HG03135 (cell line): Measurements from ENCODE around the gene PIK3R2.
A peak's percentile ranks its signal among the peaks of the same experiment; 100 is the strongest.

Source experiments
- ATAC-seq: cut with Tn5 transposase; IDR thresholded peaks from one replicate; pipeline ENCODE4 v1.9.1; 2021; ENCODE audit warnings: mild to moderate bottlenecking, moderate library complexity; ENCODE audit not compliant: unreplicated experiment

The PIK3R2 gene

DNA sequence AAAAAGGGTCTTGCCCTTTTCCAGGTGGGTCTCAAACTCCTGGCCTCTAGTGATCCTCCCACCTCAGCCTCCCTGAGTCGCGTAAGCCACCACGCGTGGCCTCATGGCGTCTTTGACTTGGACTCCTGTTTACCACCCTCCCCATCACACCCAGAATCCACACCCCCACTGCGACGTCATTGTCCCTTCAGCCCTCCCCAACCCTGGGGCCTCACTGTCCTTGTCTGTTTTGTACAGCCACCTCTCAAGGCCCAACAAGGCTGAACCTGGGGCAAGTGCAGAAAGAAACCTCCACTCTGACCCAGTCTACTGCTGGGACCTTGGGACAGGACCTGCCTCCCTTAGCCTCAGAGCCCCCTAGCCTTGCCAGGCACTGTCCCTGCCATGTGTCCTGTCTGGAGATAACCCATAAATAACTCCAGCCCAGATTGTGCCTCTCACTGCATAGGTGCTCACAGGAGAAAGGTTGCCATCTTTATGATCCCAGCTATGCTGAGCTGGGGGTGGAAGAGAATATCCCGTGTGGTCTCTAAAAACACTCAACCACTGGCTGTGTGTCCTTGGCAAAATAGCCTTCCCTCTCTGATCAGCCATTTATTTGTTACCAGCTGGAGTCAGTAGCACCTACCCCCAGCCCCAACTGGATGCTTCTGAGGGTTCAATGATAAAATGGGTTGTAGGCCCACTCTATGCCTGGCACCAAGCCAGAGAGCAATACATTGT is 18.8 kb downstream of the PIK3R2 start:
- ATAC-seq, result no peak

DNA sequence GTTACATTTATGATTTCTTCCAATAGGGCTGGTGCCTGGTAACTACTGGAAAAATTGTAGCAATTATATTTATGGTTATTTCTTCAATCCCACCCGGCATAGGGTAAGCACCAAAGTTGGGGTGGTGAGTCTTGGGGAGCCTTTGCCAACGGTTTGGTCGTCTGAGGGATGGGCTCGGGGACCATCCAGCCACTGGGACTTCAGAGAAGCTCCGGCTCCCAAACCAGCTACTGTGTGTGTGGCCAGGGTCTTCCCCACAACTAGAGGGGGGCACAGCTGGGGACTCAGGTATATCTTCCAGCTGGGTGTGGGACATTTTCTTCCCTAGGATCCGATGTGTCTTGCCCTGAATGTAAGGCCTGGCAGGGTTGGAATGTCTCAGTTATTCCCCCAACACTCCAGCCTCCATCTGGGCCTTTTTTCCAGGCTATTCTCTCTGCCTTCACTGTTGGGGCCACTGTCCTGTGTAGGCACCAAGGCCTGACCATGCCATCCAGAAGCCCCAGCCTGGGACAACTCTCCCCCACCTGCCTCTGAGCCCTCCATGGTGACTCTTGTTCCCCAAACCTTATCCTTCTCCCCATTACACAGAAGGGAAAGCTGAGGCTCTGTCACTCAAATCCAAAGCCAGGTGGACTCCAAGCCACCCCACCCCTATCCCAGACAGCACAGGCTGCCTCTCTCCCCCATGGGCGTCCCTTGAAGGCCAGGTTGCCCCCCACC is 19.5 kb downstream of the PIK3R2 start:
- ATAC-seq, result no peak

DNA sequence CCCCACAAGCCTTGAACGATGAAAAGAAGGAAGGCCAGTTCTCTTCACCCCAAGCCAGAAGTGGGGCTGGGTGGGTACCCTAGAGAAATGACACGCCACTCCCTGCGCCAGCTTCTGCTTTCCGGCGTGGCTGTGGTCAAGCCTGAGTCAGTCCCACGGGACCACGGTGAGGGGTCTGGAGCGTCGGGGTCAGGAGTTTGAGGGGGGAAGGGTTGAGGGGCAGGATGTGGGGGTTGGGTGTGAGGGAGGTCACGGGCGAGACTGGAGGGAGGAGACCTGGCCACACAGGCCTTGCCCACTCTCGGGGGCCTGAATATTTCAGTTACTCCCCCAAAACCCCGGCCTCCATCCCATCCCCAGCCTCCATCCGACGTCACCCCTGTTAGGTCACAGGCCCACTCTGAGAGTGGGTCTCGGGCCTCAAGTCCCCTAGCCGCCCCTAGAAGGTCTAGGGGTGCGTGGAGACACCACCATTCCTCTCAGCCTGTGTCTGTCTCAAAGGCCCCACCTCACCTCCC is 20.1 kb downstream of the PIK3R2 start:
- no peak for ATAC-seq

DNA sequence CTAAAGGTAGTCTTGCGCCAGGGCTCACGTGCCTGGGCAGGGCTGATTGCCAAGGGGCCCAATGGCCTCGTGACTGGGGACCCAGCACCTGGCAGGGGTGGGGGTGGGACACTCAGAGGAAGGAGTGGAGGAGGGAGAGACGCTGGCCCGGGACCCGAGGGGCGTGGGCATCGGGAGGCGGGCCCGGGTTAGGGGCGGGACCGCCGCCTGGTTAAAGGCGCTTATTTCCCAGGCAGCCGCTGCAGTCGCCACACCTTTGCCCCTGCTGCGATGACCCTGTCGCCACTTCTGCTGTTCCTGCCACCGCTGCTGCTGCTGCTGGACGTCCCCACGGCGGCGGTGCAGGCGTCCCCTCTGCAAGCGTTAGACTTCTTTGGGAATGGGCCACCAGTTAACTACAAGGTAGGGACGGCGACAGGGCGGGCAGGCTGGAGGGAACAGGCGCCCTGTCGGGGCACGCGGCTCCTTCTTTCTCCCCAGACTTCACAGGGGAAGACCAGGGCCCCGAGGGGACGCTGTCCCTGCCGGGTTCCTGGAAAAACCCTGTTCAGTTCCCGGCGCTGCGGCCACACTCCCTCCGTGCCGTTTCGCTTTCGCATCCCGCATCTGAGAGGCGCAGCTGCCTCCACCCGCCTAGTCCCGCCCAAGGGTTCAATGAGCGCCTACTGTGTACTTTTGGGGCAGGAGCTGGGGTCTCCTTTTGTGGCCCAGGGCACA is 20.8 kb downstream of the PIK3R2 start, which contains the start of gene IFI30:
Gene IFI30, plus strand, starts transcription at position 242 of the 717 bp plus-strand sequence. Its CDS starts 29 bp downstream, at position 271.
- ATAC-seq, result peak; percentile 47

DNA sequence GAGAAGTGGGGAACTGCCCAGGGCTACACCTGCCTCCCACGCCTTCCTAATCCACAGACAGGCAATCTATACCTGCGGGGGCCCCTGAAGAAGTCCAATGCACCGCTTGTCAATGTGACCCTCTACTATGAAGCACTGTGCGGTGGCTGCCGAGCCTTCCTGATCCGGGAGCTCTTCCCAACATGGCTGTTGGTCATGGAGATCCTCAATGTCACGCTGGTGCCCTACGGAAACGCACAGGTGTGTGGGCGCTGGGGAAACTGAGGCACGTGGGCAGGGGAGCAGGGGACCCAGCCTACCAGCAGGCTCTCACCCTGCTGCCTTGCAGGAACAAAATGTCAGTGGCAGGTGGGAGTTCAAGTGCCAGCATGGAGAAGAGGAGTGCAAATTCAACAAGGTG is 22.0 kb downstream of the PIK3R2 start:
- no peak for ATAC-seq

DNA sequence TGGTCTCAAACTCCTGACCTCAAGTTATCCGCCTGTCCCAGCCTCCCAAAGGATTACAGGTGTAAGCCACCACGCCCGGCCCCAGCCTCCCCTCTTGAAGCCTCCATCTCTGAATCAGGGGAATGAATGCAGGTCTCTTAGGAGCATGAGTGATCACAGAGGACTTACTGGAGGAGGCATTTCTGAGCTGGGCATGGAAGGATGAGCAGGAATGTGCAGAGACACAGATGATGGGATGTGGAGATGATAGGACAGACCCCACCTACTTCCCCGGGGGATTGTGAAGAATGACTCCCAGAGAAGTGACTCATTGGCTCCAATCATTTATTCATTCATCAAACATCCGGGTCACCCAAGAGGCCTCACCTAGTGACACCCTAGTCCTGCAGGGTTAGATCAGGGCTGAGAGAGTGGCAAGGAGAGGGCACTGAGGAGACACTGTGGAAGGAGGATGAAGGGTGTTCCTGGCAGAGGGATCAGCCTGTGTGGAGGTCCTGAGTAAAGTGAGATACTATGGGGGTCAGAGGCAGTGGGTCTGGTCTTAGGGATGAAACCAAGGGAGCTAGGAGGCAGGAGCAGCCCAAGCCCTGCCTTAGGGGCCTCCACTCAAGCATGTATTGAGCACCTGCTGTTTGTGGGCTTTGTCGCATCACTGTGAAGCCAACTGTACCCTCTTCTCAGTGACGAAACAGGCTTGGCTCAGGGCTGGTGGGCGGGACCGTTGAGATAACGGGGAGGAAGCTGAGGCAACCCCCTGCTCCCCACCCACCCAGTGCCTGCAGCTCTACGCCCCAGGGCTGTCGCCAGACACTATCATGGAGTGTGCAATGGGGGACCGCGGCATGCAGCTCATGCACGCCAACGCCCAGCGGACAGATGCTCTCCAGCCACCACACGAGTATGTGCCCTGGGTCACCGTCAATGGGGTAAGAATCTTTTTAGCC is 23.7 kb downstream of the PIK3R2 start:
- ATAC-seq, result no peak

DNA sequence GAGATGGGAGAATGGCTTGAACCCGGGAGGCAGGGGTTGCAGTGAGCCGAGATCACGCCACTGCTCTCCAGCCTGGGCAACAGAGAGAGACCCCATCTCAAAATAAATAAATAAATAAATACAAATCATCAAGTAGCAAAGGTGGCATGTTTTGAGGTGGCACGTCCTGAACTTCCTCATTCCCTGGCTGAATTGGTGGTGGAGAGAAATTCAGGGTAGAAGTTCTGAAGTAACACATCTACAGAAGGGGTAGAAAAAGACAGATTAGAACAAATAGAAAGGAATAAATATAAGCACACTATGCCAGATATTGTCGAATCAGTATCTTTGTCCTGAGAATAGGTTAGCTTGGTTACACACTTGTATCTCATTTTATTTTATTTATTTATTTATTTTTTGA is 27.0 kb downstream of the PIK3R2 start:
- ATAC-seq, result no peak

DNA sequence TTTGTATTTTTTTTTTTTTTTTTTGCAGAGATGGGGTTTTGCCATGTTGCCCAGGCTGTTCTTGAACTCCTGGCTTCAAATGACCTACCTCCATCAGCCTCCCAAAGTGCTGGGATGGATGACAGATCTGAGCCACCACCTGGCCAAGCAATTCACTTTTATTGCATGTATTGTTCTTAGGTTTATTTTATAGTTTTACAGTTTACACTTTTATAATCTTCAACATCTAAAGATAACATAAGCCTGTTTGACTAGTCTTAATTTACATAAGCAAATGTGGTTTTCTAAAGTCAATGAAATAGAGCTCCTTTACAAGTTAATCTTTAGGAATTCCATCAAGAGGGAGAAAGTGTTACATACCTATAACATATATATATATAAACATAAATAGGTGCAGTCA is 30.6 kb downstream of the PIK3R2 start:
- no peak for ATAC-seq

DNA sequence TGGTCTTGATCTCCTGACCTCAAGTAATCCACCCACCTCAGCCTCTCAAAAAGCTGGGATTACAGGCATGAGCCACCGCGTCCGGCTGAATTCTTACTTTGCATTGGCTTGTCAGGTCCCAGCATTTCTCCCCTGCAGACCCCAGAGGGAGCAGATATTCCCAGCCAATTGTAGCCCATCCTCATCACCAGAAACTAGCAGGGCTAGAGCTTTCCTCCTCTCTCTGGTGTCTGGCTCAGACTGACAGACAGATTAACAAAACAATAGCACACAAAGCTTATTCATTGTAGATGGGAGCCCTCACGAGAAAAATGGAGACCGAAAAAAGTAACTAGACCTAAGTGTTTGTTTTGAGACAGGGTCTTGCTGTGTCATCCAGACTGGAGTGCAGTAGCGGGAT is 32.6 kb downstream of the PIK3R2 start:
- ATAC-seq, result no peak

DNA sequence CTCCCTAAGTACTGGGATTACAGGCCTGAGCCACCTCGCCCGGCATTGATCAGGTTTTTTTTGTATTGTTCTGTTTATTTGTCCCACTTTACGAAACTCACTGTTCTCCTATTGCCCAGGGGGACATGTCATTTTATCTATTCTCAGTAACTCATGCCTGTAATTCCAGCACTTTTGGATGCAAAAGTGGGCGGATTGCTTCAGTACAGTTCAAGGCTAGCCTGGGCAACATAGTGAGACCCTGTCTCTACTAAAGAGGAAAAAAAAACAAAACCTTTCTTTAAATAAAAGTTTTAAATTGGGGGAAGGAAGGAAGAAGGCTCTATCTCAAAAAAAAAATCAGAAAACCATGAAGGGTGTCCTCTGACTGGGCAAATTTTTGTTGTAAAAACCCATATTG is 37.3 kb downstream of the PIK3R2 start:
- ATAC-seq, result no peak

DNA sequence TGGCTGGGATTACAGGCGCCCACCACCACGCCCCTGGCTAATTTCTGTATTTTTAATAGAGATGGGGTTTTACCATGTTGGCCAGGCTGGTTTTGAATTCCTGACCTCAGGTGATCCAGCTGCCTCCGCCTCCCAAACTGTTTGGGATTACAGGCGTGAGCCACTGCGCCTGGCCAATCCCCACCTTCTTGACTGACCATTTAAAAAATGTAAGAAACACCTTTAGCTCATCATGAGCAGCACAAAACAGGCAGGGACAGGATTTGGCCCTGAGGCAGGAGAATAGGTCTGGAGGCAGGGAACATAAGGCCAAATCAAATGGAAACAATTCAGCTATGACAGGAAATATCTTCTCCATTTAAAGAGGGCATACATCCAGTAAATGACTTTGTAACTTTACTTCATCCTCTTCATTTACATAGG is 38.7 kb downstream of the PIK3R2 start:
- ATAC-seq, result no peak

DNA sequence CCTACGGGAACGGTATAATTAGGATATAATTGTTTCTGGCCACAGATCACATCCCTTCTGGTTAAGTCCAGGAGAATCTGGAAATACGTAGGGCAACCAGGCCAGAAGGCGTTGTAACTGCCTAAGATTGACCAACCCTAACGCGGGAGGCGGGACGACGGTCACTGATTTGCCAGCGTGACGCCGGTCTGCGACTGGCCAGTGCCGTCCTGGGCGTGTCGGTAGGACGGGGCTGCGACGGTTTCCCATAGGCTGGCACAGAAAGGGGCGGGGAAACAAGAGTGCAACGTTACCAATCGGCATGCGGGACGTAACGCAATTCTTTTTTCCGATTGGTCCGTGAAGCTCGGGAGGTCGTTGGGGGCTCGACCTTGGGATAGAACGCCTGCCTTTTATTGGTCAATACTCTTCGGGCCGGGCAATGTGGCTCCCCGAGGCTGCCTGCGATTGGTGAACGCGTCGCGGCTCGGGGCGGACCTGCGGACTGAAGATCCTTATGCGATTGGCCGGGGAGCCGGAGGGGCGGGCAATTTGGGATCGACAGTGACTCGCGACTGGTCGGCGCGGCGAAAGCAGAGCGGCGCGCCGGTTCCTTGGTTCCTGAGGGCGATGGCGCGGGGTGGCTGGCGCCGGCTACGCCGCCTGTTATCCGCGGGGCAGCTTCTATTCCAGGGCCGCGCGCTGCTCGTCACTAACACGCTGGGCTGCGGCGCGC is 39.9 kb downstream of the PIK3R2 start, which contains the start of gene MPV17L2:
Gene MPV17L2, plus strand, starts transcription at position 546 of the 715 bp plus-strand sequence. Its CDS starts 64 bp downstream, at position 610.
- peak; percentile 84 for ATAC-seq

DNA sequence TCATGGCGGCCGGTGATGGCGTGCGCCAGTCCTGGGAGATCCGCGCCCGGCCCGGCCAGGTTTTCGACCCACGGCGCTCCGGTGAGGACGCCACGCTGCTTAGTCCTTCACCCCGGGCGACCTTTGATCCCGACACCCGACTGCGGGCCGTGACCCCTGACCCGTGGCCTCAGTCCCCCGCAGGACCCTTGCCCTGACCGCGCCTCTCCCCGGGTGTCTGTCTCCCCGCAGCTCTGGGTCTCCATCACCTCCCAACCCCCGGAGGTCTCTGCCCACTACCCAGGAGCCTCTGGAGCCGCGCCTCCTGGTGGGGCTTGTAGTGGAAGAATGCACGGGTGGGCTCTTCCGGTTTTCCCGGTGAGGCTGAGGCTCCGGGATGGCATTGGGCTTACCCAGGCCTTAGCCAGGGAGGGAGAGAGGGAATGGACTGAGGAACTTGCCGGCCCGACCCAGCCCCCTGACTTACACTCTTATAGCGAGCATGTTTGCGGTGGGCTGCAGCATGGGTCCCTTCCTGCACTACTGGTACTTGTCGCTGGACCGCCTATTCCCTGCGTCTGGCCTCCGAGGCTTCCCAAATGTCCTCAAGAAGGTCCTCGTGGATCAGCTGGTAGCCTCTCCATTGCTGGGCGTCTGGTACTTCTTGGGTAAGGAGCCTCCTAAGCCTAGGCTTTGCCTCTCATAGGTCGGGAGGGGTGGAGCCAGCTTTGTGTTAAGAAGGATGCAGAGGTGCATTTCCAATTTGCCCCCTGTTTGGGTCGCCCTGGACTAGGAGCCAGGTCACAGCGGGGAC is 40.6 kb downstream of the PIK3R2 start:
- no peak for ATAC-seq

DNA sequence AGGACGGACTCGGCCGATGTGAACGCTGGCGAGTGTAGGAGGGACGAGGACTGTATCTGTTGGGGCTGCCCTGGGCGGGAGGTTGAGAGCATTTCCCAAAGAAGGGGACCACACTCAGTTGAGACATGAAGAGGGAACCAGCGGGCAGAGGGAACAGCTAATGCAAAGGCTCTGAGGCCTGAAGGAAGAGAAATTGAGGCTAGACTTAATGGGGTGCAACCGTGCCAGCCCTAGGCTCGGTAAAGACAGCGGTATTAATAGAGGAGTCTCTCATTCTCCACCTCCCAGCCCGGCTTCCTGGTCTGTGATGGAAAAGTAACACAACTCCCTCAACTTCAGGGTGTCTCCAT is 41.2 kb downstream of the PIK3R2 start:
- no peak for ATAC-seq

DNA sequence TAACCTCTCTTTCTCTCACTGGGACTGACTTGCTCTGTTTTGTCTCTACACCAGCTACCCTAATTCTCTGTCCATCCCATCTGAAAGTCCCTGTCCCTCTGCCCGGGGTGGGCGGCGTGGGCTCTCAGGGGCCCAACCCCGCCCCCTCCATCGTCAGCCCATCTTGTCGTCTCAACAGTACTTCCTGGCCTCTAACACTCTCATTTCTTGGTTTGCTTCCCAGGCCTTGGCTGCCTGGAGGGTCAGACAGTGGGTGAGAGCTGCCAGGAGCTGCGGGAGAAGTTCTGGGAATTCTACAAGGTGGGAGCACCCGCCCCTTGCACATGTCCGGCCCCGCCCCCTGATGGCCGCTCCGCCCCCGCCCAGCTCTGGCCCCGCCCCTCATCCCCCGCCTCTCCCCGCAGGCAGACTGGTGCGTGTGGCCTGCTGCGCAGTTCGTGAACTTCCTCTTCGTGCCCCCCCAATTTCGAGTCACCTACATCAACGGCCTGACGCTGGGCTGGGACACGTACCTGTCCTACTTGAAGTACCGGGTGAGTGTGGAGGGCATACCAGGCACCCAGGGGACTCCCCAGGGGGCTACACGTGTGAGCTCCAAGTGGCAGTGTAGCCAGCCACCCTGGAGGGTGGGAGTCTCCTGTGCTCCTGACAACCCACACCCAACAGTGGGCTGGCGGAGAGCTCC is 41.7 kb downstream of the PIK3R2 start:
- ATAC-seq, result no peak

DNA sequence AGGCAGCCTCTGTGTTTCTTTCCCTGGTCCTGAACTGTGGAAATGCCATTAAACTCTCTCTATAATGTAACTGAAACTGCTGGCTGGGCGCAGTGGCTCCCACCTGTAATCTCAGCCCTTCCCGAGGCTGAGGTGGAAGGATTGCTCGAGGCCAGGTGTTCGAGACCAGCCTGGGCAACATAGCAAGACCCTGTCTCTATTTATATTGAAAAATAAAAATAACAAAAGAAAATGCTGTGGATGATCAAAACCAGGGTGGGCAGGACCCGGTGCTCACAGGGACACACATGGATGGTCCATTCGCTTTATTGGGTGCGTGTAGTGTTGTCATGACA is 43.5 kb downstream of the PIK3R2 start:
- no peak for ATAC-seq

DNA sequence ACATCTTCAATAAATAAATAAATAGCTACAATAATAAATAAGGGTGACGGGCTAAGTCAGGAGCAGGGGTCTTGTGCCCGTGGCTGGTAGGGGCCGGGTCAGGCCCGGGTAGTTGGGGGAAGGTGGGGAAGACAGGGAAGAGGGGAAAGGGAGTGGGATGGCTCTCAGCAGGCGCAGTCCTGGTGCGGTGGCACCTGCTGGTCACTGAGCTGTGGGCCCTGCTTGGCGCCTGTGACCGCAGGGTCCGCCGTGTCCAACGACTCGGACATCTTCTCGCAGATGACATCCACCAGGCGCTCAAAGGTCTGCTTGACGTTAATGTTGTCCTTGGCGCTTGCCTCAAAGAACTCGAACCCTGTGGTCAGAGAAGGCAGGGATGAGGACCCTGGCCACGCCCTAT is 44.3 kb downstream of the PIK3R2 start:
- no peak for ATAC-seq

DNA sequence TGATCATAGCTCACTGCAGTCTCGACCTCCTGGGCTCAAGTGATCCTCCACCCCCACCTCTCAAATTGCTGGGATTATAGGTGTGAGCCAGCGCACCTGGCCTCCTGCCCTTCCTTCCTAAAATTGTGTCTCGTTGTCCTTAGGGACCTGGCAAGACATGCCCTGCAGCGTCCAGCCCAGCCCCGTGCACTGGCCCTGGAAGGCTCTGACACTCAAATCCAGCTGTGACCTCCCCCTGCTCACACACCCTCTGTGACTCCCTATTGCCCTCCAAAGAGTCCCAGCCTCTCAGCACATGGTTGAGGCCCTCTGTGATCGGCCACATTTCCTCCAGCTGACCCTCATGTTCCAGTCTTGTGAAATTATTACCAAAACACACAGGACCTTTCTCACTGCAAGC is 45.0 kb downstream of the PIK3R2 start:
- no peak for ATAC-seq

DNA sequence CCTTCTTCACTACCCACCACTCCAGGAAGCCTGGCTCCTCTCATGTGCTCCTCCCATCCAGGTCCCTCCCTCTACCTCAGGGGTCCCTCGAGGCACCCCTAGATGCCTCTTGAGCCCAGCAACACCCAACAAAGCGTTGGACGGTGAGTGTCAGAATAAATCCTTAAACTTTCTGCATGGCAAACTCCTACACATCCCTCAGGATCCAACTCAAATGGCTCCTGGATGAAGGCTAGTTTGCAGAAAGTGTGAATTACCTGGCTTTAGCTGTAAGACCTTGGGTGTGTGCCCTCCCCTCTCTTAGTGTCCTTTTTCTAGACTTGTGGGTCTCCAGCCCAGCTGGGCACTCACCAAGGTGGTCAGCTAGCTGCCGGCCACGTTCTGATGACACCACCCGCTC is 45.4 kb downstream of the PIK3R2 start:
- no peak for ATAC-seq
